Measurements from ENCODE around the gene CYGB.
A peak's percentile ranks its signal among the peaks of the same experiment; 100 is the strongest.

GRCh38 chr17:76527430-76528111 lies 9.9 kb downstream of the CYGB start:
- TF ChIP-seq CTCF (IDR thresholded peaks at IDR 0.05) (peak in 2 of 6 experiments; percentile 9 to 26), POLR2A (IDR thresholded peaks at IDR 0.05) (peak in 1 of 4 donors; percentile 39)

Data from esophagus squamous epithelium (tissue), 4 donors.